HUDEP-2 (cell line): ENCODE data around the gene SDK2.
"Not testable (repeated sequence)": the region's sequence is repeated elsewhere in the genome, so short reads cannot be mapped to it uniquely, and the experiment has no call there.

Source experiments
- DNase-seq, 76 experiments: peaks; one replicate each; lab custom pipeline; 2025; ENCODE audit not compliant: unreplicated experiment in 76 of 76; lab: John Stamatoyannopoulos, UW

The SDK2 gene

GRCh38 chr17:73491648-73492047 is 152.6 kb downstream of the SDK2 start:
- DNase-seq: no peak

GRCh38 chr17:73490851-73491250 is 153.4 kb downstream of the SDK2 start:
- no peak for DNase-seq

GRCh38 chr17:73489991-73490390 is 154.3 kb downstream of the SDK2 start:
- DNase-seq: no peak

DNA sequence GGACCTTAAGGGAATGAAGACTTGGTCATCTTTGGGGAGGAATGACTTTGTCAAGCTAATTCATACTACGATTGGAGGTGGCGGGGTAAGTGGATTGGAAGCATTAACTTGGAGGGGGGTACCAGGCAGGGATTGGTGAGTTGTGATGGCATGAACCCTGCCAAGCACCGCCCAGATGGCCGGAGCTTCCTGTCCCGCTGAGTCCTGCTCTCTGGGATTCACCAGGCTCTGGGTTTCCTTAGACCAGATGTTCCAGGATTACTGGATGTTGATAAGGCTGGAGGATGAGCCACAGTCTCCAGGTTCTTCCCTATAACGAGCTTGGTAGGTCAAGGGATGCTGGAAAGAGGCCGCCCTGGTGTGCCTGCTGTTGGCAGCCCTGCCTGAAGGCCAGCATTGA is 154.9 kb downstream of the SDK2 start:
- no peak for DNase-seq

GRCh38 chr17:73485130-73485529 is 159.1 kb downstream of the SDK2 start:
- no peak for DNase-seq

DNA sequence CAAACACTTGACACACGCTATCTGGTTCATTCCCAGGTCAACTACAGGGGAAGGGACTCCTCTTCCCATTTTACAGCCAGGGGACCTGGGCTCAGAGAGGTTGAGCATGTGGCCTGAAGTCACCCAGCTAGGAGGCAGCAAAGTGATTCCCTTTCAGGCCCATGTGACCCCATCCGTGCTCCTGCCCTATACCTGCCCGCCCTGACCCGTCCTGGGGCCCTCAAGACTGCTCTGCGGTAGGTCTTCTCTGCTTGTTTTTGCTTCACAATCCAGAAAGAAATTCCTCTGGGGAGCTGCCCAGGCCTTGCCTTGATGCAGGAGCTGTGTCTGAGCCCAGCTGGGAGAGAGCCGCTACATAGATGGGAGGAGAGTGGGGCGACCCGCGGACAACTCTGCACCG is 161.4 kb downstream of the SDK2 start:
- DNase-seq: no peak

GRCh38 chr17:73482251-73482716 is 162.0 kb downstream of the SDK2 start:
- no peak for DNase-seq

DNA sequence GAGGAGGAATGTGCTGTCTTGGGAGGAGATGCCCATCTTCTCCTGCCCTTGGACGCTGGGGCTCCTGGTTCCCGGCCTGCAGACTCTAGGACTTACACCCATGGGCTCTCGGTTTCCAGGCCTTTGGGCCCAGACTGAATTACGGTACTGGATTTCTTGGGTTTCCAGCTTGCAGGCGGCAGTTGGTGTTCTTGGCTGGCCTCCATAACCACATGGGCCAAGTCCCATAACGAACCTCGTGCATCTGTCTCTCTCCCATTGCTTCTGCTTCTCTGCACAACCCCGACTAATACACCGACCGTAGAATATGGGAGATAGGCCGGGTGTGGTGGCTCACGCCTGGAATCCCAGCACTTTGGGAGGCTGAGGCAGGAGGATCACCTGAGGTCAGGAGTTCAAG is 162.6 kb downstream of the SDK2 start:
- peak in 36 of 76 experiments; percentile 1 to 53 (median 13) for DNase-seq

DNA sequence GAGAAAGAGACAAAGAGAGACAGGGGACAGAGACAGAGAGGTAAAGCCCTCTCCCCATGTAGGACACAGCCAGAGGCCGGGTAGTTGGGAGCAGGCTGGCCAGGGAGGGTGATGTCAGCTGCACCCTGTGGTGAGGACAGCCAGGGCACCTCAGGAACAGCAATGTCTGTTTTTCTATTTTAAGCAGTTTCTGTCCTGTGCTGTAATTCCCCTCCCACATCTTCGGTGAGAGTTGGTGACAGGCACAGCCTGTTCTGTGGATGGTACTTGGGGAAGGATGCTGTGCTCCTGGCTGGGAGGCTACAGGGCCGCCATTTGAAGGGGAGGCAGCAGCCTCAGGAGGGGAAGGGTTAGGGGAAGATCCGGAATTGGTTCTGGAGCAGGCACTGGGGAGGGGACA is 163.5 kb downstream of the SDK2 start:
- DNase-seq: no peak

DNA sequence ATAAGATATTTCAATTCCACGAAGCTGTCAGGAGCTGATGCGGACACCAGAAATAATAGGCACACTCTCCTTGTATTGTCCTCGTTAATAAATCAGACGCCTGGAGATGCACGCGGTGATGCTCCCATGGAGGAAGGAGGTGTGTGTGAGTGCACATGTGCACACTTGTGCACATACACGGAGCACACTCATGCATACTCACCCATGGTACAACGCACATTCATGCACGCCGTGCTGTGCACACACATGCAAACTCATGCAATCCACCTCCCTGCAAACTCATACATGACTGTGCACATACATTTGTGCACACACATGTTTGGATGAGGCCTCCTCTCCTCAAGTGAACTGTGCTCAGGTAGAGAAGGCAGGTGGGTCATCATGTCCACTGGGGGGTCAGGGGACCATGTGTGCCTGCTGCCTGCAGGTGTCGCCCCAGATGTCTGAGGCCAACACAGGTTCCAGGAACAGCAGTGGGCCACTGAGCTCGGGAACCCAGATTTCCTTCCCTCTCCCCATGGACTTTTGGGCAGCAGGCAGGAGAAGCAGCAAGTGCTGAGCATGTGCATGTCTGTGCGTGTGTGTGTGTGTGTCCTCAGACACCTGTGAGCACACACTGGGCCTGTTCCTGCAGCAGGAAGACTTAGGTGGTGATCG is 165.3 kb downstream of the SDK2 start:
- DNase-seq: no peak

GRCh38 chr17:73478334-73478733 is 165.9 kb downstream of the SDK2 start:
- no peak for DNase-seq

- no peak for DNase-seq
Measured at GRCh38 chr17:73476890-73477350, 167.3 kb downstream of the SDK2 start.

GRCh38 chr17:73474370-73474988 is 169.8 kb downstream of the SDK2 start:
- peak in 74 of 76 experiments; percentile 23 to 93 (median 85) for DNase-seq

DNA sequence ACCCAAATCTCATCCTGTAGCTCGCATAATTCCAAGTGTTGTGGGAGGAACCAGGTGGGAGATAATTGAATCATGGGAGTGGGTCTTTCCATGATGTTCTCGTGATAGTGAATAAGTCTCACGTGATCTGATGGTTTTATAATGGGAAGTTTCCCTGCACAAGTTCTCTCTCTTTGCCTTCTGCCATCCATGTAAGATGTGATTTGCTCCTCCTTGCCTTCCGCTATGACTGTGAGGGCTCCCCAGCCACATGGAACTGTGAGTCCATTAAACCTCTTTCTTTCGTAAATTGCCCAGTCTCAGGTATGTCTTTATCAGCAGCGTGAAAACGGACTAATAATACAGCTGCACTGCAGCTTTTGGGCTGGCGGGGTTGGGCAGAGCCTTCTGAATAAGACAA is 171.5 kb downstream of the SDK2 start:
- not testable (repeated sequence) for DNase-seq

DNA sequence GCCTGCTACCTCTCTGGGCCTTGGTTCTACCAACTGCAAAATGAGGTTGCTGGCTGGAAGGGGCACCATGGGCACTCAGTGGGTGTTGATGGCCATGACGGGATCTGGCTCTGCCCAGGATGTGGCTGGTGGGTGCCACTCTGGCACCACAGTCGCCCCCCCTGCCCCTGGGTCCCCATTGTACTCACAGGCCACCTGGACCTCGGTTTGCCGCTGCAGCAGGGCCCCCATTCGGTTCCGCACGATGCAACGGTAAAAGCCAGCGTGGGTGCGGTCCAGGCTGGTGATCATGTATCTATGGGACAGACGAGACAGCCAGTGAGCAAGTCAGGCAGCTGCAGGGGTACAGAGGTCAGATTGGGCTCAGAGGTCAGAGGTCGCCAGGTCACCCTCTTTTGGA is 172.3 kb downstream of the SDK2 start:
- no peak for DNase-seq

- DNase-seq: no peak
Measured at GRCh38 chr17:73470316-73470826, 173.9 kb downstream of the SDK2 start.

DNA sequence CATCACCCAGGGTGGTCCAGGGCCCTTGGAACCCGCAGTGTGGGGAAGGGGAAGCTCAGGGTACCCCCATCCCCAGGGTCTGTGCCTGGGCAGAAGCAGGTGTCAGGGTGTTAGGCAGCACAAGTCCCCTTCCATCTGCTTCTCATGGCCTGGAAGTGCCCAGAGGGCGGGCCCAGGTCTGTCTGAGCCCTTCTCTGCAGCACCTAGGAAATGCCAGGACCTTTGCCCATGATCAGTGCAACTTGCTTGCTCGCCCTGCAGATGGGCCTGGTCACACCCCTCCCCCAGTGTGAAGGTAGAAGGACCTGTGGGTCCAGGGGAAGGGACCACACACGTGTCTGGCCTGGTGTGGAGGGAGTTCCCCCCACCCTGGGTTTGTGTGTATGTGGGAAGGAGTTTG is 174.9 kb downstream of the SDK2 start:
- no peak for DNase-seq

DNA sequence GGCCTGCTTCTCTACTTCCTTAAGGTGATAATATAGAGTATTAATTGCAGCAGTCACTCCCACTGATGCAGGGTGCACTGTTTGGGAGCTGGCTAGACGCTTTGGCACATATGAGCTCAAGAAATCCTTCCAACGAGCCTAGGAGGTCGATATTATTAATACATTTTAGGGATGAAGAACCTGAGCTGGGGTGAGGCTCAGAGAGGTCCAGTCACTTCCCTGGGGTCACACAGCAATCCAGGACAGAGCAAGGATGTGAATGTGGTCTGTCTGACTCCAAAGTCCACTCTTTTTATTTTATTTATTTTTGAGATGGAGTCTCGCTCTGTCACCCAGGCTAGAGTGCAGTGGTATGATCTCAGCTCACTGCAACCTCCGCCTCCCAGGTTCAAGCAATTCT is 176.0 kb downstream of the SDK2 start:
- no peak for DNase-seq

DNA sequence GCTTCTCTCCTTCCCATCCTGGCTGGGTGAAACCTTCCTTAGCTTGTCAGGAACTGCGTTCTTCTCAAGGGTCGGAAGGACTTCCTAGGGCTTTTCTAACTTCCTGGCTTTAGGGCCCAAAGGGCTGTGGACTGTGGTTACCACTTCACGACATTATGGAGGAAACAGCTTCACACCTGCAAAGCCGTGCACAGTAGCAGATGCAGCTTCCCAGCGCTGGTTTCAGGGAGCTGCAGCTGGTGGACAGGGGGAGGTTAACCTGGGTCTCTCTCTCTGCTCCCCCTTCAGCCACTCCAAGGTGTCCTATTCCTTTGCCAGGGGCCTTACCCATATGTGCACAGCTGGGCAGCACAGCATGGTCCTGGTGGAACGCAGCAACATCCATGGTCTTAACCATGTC is 176.6 kb downstream of the SDK2 start:
- no peak for DNase-seq

DNA sequence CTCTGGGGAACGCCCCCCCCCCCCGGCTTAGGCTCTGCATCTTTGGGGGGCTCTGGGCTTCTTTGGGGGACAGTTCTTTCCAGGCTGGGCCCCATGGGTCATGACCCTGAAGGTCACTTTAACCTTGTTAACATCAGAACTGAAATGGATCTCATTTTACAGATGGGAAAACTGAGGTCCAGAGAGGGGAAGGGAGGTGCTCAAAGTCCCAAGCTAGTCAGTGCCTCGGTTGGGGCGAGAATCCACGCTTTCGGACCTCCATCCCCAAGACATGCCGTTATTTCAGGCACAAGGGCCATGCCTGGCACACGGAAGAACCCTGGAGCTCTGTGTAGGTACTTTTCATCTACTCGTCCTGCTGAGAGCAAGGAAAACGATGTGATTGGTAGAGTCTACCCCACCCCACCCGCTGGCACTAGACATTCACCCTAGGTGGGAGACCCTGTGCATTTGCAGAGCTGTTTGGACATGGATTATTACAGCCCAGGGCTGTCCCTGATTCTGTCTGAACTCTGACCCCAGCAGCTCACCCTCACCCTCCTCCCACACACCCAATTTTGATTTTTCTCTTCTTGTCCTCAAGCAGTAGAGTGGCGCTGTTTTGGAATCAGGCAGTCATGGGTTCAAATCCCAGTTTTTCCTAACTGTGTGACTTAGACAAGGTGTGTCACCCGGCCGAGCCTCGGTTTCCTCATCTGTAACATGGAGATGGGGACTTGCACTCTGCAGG is 177.4 kb downstream of the SDK2 start:
- DNase-seq: no peak

- no peak for DNase-seq
Measured at GRCh38 chr17:73465953-73466230, 178.4 kb downstream of the SDK2 start.
